GM12878 (cell line): ENCODE results near the gene VEGFA.

Experiments
- CREB1 ChIP-seq: IDR thresholded peaks from 2 replicates; pipeline ENCODE4 v1.6.1; 2012; ENCODE audit warnings: low read depth, mild to moderate bottlenecking, inconsistent platforms
- EGR1 ChIP-seq, 2 experiments: IDR thresholded peaks; 1 replicate in 1 of 2; 2 replicates in 1 of 2; pipeline ENCODE4 v1.6.1; 2011 to 2012; ENCODE audit warnings: low read depth in 2 of 2, low read length in 2 of 2, borderline replicate concordance in 1 of 2, mild to moderate bottlenecking in 1 of 2, moderate library complexity in 1 of 2
- EP300 ChIP-seq, 2 experiments: fragments of 150-350 bp in 1 of 2; IDR thresholded peaks; 2 replicates each; pipeline ENCODE4 v1.6.1; 2011 to 2012; ENCODE audit warnings: low read depth in 2 of 2, low read length in 2 of 2, borderline replicate concordance in 1 of 2, improper control_type of control experiment in 1 of 2, inconsistent platforms in 1 of 2; ENCODE audit not compliant: control insufficient read depth in 1 of 2
- ESRRA ChIP-seq: IDR thresholded peaks from 2 replicates; pipeline ENCODE4 v1.6.1; 2012; ENCODE audit warnings: mild to moderate bottlenecking, low read length, improper control_type of control experiment
- GABPA ChIP-seq: IDR thresholded peaks from 2 replicates; pipeline ENCODE4 v1.6.1; 2014; ENCODE audit warnings: antibody characterized with exemption, low read depth, mild to moderate bottlenecking, inconsistent platforms
- HDAC2 ChIP-seq: fragments of 200-600 bp; sonication (generic); IDR thresholded peaks from 2 replicates; pipeline ENCODE4 v1.6.1; 2017
- ZNF24 ChIP-seq: fragments of 450-650 bp; IDR thresholded peaks from 2 replicates; pipeline ENCODE4 v1.6.1; 2017; ENCODE audit warnings: antibody characterized with exemption, mild to moderate bottlenecking
- TF ChIP-seq, protein P1 (sequence below): fragments of 450-650 bp; IDR thresholded peaks from 2 replicates; pipeline ENCODE4 v1.6.1; 2017; ENCODE audit warnings: mild to moderate bottlenecking, low read depth, inconsistent platforms; ENCODE audit not compliant: poor library complexity, severe bottlenecking
- TF ChIP-seq, protein P2 (sequence below): IDR thresholded peaks from 2 replicates; pipeline ENCODE4 v1.6.1; 2012; ENCODE audit warnings: low read depth, low read length, improper control_type of control experiment
- TF ChIP-seq, protein P3 (sequence below): IDR thresholded peaks from 2 replicates; pipeline ENCODE4 v1.6.1; 2012; ENCODE audit warnings: low read depth, low read length, improper control_type of control experiment
- TF ChIP-seq, protein P4 (sequence below): fragments of 450-650 bp; IDR thresholded peaks from 2 replicates; pipeline ENCODE4 v1.6.1; 2018; ENCODE audit warnings: borderline replicate concordance, mild to moderate bottlenecking; ENCODE audit not compliant: partially characterized antibody

DNA sequence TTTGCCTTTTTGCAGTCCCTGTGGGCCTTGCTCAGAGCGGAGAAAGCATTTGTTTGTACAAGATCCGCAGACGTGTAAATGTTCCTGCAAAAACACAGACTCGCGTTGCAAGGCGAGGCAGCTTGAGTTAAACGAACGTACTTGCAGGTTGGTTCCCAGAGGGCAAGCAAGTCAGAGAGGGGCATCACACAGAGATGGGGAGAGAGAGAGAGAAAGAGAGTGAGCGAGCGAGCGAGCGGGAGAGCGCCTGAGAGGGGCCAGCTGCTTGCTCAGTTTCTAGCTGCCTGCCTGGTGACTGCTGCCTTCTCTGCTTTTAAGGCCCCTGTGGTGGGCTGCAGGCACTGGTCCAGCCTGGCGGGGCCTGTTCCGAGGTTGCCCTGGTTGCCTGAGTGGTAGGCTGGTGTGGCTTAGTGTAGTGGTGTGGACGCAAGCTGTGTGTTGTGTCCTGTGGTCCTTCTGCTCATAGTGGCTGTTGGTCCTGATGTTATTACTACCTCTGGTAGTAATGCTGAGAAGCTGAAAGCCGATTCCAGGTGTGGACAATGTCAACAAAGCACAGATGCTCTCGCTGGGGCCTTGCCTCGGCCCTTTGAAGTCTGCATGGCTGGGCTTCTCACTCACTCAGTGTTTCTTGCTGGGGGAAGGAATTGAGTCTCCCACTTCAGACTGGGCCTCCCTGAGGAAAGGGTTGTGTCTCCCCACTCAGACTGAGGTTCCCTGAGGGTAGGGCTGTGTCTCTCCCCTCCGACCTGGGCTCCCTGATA is 12.1 kb downstream of the VEGFA start:
- TF ChIP-seq GABPA (no peak), CREB1 (no peak), ZNF24 (no peak), EP300 (IDR thresholded peaks at IDR 0.05; ENCODE audit: borderline replicate concordance in 1 of 2, control insufficient read depth in 1 of 2, low read depth in 2 of 2, low read length in 2 of 2) (no peak), ESRRA (no peak), EGR1 (IDR thresholded peaks at IDR 0.05; ENCODE audit: borderline replicate concordance in 1 of 2, low read depth in 2 of 2, low read length in 2 of 2) (no peak), HDAC2 (no peak)
- TF ChIP-seq, protein P1, sequence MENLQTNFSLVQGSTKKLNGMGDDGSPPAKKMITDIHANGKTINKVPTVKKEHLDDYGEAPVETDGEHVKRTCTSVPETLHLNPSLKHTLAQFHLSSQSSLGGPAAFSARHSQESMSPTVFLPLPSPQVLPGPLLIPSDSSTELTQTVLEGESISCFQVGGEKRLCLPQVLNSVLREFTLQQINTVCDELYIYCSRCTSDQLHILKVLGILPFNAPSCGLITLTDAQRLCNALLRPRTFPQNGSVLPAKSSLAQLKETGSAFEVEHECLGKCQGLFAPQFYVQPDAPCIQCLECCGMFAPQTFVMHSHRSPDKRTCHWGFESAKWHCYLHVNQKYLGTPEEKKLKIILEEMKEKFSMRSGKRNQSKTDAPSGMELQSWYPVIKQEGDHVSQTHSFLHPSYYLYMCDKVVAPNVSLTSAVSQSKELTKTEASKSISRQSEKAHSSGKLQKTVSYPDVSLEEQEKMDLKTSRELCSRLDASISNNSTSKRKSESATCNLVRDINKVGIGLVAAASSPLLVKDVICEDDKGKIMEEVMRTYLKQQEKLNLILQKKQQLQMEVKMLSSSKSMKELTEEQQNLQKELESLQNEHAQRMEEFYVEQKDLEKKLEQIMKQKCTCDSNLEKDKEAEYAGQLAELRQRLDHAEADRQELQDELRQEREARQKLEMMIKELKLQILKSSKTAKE, result no peak
- TF ChIP-seq, protein P2, sequence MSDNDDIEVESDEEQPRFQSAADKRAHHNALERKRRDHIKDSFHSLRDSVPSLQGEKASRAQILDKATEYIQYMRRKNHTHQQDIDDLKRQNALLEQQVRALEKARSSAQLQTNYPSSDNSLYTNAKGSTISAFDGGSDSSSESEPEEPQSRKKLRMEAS, result no peak
- TF ChIP-seq, protein P3, sequence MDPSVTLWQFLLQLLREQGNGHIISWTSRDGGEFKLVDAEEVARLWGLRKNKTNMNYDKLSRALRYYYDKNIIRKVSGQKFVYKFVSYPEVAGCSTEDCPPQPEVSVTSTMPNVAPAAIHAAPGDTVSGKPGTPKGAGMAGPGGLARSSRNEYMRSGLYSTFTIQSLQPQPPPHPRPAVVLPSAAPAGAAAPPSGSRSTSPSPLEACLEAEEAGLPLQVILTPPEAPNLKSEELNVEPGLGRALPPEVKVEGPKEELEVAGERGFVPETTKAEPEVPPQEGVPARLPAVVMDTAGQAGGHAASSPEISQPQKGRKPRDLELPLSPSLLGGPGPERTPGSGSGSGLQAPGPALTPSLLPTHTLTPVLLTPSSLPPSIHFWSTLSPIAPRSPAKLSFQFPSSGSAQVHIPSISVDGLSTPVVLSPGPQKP, result no peak
- TF ChIP-seq, protein P4, sequence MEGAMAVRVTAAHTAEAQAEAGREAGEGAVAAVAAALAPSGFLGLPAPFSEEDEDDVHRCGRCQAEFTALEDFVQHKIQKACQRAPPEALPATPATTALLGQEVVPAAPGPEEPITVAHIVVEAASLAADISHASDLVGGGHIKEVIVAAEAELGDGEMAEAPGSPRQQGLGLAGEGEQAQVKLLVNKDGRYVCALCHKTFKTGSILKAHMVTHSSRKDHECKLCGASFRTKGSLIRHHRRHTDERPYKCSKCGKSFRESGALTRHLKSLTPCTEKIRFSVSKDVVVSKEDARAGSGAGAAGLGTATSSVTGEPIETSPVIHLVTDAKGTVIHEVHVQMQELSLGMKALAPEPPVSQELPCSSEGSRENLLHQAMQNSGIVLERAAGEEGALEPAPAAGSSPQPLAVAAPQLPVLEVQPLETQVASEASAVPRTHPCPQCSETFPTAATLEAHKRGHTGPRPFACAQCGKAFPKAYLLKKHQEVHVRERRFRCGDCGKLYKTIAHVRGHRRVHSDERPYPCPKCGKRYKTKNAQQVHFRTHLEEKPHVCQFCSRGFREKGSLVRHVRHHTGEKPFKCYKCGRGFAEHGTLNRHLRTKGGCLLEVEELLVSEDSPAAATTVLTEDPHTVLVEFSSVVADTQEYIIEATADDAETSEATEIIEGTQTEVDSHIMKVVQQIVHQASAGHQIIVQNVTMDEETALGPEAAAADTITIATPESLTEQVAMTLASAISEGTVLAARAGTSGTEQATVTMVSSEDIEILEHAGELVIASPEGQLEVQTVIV, result no peak
